Measurements from ENCODE around the gene CAMK2G. TPM values are rescaled to one million over a fixed set of nuclear protein-coding genes. Genes with fewer than 3 reads are reported as not detected.
A peak's percentile ranks its signal among the peaks of the same experiment; 100 is the strongest.

Gene CAMK2G
- total and polyA plus RNA-seq, 4 donors: 6.8 to 18.3 (median 9.9) TPM

GRCh38 chr10:73781548-73781878 is 92.8 kb downstream of the CAMK2G start:
- no peaks in the 10 kb centered on the region for H3K9me3 ChIP-seq (ENCODE audit: control insufficient read depth in 4 of 4, low read length in 3 of 4)
- 1% methylated on average over 14 of the region's 14 CpGs for WGBS
- TF ChIP-seq FOXA2 (IDR thresholded peaks at IDR 0.05) (no peak), NR2F2 (IDR thresholded peaks at IDR 0.05) (no peak), RXRA (IDR thresholded peaks at IDR 0.05) (no peak), HNF4A (conservative IDR thresholded peaks at IDR 0.05) (no peak), CTCF (IDR thresholded peaks at IDR 0.05; ENCODE audit: low read depth, low read length, missing input control) (no peak), ZBTB33 (IDR thresholded peaks at IDR 0.05) (no peak), JUND (IDR thresholded peaks at IDR 0.05) (no peak), RAD21 (IDR thresholded peaks at IDR 0.05) (no peak), YY1 (IDR thresholded peaks at IDR 0.05) (no peak), TAF1 (conservative IDR thresholded peaks at IDR 0.05) (no peak), ATF3 (IDR thresholded peaks at IDR 0.05) (no peak), EGR1 (IDR thresholded peaks at IDR 0.05; ENCODE audit: low read depth in 2 of 2) (no peak), HNF4G (IDR thresholded peaks at IDR 0.05) (no peak)
- TF ChIP-seq, protein P1, sequence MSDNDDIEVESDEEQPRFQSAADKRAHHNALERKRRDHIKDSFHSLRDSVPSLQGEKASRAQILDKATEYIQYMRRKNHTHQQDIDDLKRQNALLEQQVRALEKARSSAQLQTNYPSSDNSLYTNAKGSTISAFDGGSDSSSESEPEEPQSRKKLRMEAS (IDR thresholded peaks at IDR 0.05): no peak
- TF ChIP-seq, protein P2, sequence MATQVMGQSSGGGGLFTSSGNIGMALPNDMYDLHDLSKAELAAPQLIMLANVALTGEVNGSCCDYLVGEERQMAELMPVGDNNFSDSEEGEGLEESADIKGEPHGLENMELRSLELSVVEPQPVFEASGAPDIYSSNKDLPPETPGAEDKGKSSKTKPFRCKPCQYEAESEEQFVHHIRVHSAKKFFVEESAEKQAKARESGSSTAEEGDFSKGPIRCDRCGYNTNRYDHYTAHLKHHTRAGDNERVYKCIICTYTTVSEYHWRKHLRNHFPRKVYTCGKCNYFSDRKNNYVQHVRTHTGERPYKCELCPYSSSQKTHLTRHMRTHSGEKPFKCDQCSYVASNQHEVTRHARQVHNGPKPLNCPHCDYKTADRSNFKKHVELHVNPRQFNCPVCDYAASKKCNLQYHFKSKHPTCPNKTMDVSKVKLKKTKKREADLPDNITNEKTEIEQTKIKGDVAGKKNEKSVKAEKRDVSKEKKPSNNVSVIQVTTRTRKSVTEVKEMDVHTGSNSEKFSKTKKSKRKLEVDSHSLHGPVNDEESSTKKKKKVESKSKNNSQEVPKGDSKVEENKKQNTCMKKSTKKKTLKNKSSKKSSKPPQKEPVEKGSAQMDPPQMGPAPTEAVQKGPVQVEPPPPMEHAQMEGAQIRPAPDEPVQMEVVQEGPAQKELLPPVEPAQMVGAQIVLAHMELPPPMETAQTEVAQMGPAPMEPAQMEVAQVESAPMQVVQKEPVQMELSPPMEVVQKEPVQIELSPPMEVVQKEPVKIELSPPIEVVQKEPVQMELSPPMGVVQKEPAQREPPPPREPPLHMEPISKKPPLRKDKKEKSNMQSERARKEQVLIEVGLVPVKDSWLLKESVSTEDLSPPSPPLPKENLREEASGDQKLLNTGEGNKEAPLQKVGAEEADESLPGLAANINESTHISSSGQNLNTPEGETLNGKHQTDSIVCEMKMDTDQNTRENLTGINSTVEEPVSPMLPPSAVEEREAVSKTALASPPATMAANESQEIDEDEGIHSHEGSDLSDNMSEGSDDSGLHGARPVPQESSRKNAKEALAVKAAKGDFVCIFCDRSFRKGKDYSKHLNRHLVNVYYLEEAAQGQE (IDR thresholded peaks at IDR 0.05): no peak
- peak overlapping the region; percentile 88 to 89 for H3K9ac ChIP-seq (ENCODE audit: low read depth in 1 of 2, low read length in 2 of 2)
- peak overlapping the region; percentile 91 to 96 for H3K27ac ChIP-seq (ENCODE audit: low read depth in 1 of 2, low read length in 2 of 2)
- peak overlapping the region; percentile 68 to 97 (median 97) for H3K4me3 ChIP-seq (ENCODE audit: low read depth in 1 of 3, low read length in 3 of 3)
- no peak for DNase-seq (ENCODE audit: low spot score)
- H3K27me3 ChIP-seq (ENCODE audit: control insufficient read depth in 4 of 4, insufficient read depth in 4 of 4, low read length in 3 of 4): no peaks in the 10 kb centered on the region
- peaks cover 0 to 36% (median 32%) of the 10 kb centered on the region in 4 donors for H3K4me1 ChIP-seq (ENCODE audit: control insufficient read depth in 4 of 4, insufficient read depth in 4 of 4, low read length in 3 of 4)
- H3K36me3 ChIP-seq (ENCODE audit: control insufficient read depth in 4 of 4, insufficient read depth in 3 of 4, low read depth in 1 of 4, low read length in 3 of 4): peaks cover 2 to 7% (median 3%) of the 10 kb centered on the region in 4 donors

DNA sequence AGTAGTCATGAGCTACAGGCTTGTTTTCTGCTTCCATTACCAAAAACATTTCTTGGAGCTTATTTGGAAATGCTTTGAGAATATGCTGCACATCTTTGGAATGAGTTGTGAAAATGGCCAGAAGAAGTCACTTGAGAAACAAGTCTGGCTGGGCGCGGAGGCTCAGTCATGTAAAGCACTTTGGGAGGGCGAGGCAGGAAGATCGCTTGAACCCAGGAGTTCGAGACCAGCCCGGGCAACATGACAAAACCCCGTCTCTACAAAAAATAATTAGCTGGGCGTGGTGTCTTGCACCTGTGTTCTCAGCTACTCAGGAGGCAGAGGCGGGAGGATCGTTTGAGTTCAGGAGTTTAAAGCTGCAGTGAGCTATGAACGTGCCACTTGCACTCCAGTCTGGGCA is 93.4 kb downstream of the CAMK2G start:
- TF ChIP-seq CTCF (IDR thresholded peaks at IDR 0.05; ENCODE audit: low read depth, low read length, missing input control): no peak
- TF ChIP-seq FOXA2 (IDR thresholded peaks at IDR 0.05): no peak
- TF ChIP-seq, protein P1 (IDR thresholded peaks at IDR 0.05): no peak
- no peak for TF ChIP-seq GABPA (IDR thresholded peaks at IDR 0.05 in 1 of 2, conservative IDR thresholded peaks at IDR 0.05 in 1 of 2)
- no peak for TF ChIP-seq HNF4A (conservative IDR thresholded peaks at IDR 0.05)
- no peak for TF ChIP-seq JUND (IDR thresholded peaks at IDR 0.05)
- TF ChIP-seq ATF3 (IDR thresholded peaks at IDR 0.05): no peak
- TF ChIP-seq FOXA1 (IDR thresholded peaks at IDR 0.05): no peak
- TF ChIP-seq RXRA (IDR thresholded peaks at IDR 0.05): no peak
- 42% methylated on average over 11 of the region's 11 CpGs for WGBS
- Histone ChIP-seq H3K4me1 (ENCODE audit: control insufficient read depth in 4 of 4, insufficient read depth in 4 of 4, low read length in 3 of 4) (peaks cover 0 to 33% (median 29%) of the 10 kb centered on the region in 4 donors), H3K9me3 (ENCODE audit: control insufficient read depth in 4 of 4, low read length in 3 of 4) (no peaks in the 10 kb centered on the region), H3K27ac (ENCODE audit: low read depth in 1 of 2, low read length in 2 of 2) (peak overlapping the region in 1 of 2 donors; percentile 96), H3K36me3 (ENCODE audit: control insufficient read depth in 4 of 4, insufficient read depth in 3 of 4, low read depth in 1 of 4, low read length in 3 of 4) (peaks cover 2 to 7% (median 3%) of the 10 kb centered on the region in 4 donors), H3K9ac (ENCODE audit: low read depth in 1 of 2, low read length in 2 of 2) (peak overlapping the region; percentile 88 to 89), H3K27me3 (ENCODE audit: control insufficient read depth in 4 of 4, insufficient read depth in 4 of 4, low read length in 3 of 4) (no peaks in the 10 kb centered on the region), H3K4me3 (ENCODE audit: low read depth in 1 of 3, low read length in 3 of 3) (peak overlapping the region; percentile 68 to 97 (median 77))
- no peak for DNase-seq (ENCODE audit: low spot score)
